Mononuclear cell (primary cell): ENCODE data around the gene IFRD2. TPM values are rescaled to one million over a fixed set of nuclear protein-coding genes. Genes with fewer than 3 reads are reported as not detected.
"Not testable (repeated sequence)": the region's sequence is repeated elsewhere in the genome, so short reads cannot be mapped to it uniquely, and the experiment has no call there.

ENCODE experiments used
- H3K27me3 ChIP-seq: 2 replicates; pipeline ENCODE4 v1.6.0; 2011; ENCODE audit warnings: low read length, control low read depth; ENCODE audit not compliant: insufficient read depth
- H3K4me1 ChIP-seq: 2 replicates; pipeline ENCODE4 v1.5.1; 2011; ENCODE audit warnings: mild to moderate bottlenecking, low read length, control low read depth; ENCODE audit not compliant: insufficient read depth
- H3K4me3 ChIP-seq: 2 replicates; pipeline ENCODE4 v1.5.1; 2011; ENCODE audit warnings: mild to moderate bottlenecking, low read length, moderate library complexity
- H3K9me3 ChIP-seq: 2 replicates; pipeline ENCODE4 v1.5.1; 2011; ENCODE audit warnings: low read depth, mild to moderate bottlenecking, control low read depth, low read length
- total RNA-seq: library from RNA; depleted of rRNA; stranded (reverse); fragments of >200 nt; gene quantifications from one replicate; pipeline ENCODE4 v1.2.3, GENCODE V29; 2012

The IFRD2 gene
- total RNA-seq, 1 donor, result 19.0 TPM

GRCh38 chr3:50286322-50287227, 5.7 kb downstream of the IFRD2 start:
- Histone ChIP-seq H3K4me3 (no peak overlapping the region), H3K4me1 (peaks cover 9% of the 10 kb centered on the region), H3K9me3 (no peaks in the 10 kb centered on the region), H3K27me3 (no peaks in the 10 kb centered on the region)

DNA sequence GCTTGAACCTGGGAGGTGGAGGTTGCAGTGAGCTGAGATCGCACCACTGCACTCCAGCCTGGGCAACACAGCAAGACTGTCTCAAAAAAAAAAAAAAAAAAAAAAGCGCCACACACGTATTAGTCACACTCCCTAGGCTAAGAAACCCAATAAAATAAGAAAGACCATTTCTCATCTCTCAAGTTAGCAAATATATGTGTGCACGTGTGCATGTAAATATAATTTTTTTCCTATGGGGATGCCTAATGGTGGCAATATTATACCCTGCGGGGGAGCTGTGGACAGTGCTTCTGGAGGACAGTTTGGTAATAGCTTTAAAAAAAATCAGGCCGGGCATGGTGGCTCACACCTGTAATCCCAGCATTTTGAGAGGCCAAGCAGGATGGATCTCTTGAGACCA, 8.1 kb downstream of the IFRD2 start:
- H3K27me3 ChIP-seq, H3K4me3 ChIP-seq, H3K9me3 ChIP-seq, H3K4me1 ChIP-seq: not testable (repeated sequence)

GRCh38 chr3:50279255-50280016, 12.8 kb downstream of the IFRD2 start:
- Histone ChIP-seq H3K4me3 (no peak overlapping the region), H3K27me3 (peaks cover 27% of the 10 kb centered on the region), H3K4me1 (peaks cover 18% of the 10 kb centered on the region), H3K9me3 (no peaks in the 10 kb centered on the region)

DNA sequence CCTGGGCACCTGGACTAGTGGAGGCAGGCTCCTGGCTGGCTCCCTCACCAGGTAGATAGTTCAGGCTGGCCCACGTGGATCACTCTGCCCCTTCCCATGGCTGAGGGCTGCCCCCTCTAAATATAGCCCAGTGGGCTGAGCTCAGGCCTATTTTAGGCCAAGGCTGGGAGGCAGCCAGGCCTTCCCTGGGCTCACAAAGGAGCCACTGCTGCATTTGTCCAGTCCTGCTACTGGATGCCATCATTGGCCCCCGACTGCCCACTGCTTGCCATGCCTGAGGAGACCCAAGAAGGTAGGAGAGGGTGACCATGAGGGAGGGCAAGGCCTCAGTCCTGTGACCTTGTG, 13.4 kb downstream of the IFRD2 start, which contains the start of gene LSMEM2:
TSS of gene LSMEM2 (plus strand) at position 208 of the 345 bp plus-strand sequence. CDS start at position 235, 27 bp downstream.
- peaks cover 33% of the 10 kb centered on the region for H3K27me3 ChIP-seq
- no peaks in the 10 kb centered on the region for H3K9me3 ChIP-seq
- H3K4me1 ChIP-seq, result peaks cover 23% of the 10 kb centered on the region
- H3K4me3 ChIP-seq, result no peak within 1 kb of the TSS

DNA sequence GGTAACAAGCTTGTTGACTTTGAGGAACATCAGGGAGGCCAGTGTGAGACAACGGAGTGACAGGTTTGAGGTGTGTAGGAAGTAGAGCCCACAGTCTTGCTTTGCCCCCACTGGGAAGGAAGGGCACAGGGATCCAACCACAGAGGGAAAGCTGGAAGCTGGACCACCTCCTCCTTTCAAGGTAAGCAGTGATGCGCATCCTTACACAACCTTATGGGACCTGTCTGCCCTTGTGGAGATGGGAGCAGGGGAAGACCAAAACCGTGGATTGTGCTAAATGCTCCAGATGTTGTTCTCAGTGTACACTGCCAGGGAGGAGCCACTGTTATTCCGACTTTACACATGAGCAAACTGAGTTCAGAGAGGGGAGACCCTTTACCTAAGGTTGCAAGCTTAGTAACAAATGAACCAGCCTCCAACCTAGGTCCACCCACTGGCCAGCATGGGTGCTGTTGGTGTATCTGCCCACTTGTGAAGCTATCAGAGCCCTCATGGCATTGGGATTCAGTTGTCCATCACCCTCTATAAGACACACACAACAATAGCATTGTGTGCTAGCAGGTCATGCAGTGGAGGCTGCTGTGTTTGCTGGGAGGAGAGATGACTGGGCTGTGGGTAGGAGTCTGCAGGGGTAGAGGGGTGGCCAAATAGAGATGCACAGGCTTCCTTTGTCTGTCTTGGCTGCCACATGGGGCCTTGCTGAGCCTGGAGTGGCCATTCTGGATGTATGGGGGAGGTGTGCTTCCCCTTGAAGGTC, 13.9 kb downstream of the IFRD2 start:
- no peak overlapping the region for H3K4me3 ChIP-seq
- H3K27me3 ChIP-seq, result peaks cover 35% of the 10 kb centered on the region
- peaks cover 29% of the 10 kb centered on the region for H3K4me1 ChIP-seq
- no peaks in the 10 kb centered on the region for H3K9me3 ChIP-seq

DNA sequence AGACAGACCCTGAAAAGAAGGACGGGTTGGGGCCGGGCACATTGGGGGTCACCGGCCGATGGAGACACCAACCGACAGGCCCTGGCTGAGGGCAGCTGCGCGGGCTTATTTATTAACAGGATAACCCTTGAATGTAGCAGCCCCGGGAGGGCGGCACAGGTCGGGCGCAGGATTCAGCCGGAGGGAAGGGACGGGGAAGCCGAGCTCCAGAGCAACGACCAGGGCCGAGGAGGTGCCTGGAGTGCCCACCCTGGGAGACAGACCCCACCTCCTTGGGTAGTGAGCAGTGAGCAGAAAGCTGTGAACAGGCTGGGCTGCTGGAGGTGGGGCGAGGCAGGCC, 15.5 kb downstream of the IFRD2 start:
- Histone ChIP-seq H3K9me3 (no peaks in the 10 kb centered on the region), H3K4me1 (peaks cover 36% of the 10 kb centered on the region), H3K4me3 (no peak overlapping the region), H3K27me3 (peaks cover 37% of the 10 kb centered on the region)

- peaks cover 36% of the 10 kb centered on the region for H3K4me1 ChIP-seq
- no peaks in the 10 kb centered on the region for H3K9me3 ChIP-seq
- H3K27me3 ChIP-seq, result peaks cover 37% of the 10 kb centered on the region
- H3K4me3 ChIP-seq, result no peak overlapping the region
These were observed 16.1 kb downstream of the IFRD2 start for GRCh38 chr3:50275996-50276761.

GRCh38 chr3:50275141-50275995, 16.9 kb downstream of the IFRD2 start:
- Histone ChIP-seq H3K4me3 (no peak overlapping the region), H3K27me3 (peaks cover 37% of the 10 kb centered on the region), H3K4me1 (peaks cover 36% of the 10 kb centered on the region), H3K9me3 (no peaks in the 10 kb centered on the region)

DNA sequence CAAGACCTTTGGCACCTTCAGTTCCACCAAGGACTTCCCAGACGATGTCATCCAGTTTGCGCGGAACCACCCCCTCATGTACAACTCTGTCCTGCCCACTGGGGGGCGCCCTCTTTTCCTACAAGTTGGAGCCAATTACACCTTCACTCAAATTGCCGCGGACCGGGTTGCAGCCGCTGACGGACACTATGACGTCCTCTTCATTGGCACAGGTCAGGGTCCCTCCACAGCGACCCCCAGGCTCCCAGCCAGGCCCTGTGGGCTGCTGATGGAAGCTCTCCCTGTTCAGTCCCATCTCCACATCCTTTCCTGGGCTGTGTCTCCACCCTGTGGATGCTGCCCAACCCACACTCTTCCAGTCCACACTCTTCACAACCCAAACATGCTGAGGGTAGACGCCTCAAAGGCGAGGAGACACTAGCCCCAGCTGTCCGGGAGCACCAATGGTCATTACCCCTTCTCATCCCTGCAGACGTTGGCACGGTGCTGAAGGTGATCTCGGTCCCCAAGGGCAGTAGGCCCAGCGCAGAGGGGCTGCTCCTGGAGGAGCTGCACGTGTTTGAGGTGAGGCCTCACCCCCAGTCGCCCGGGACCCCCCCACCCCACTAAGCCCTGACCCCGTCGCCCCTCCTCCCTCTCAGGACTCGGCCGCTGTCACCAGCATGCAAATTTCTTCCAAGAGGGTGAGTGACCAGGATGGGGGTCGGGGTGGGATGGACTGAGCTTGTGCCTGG, 17.7 kb downstream of the IFRD2 start:
- peaks cover 37% of the 10 kb centered on the region for H3K27me3 ChIP-seq
- peaks cover 36% of the 10 kb centered on the region for H3K4me1 ChIP-seq

DNA sequence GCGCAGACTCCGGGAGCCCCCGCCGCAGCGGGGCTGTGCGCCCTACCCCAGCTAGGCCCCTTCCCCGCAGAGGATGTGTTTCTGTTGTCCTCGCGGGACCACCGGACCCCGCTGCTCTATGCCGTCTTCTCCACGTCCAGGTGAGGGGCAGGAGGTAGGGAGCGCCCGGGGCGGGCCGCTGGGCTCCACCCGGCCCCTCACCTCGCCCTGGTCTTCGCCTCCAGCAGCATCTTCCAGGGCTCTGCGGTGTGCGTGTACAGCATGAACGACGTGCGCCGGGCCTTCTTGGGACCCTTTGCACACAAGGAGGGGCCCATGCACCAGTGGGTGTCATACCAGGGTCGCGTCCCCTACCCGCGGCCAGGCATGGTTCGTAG, 18.6 kb downstream of the IFRD2 start:
- H3K9me3 ChIP-seq, result no peaks in the 10 kb centered on the region
- H3K27me3 ChIP-seq, result peaks cover 37% of the 10 kb centered on the region
- no peak overlapping the region for H3K4me3 ChIP-seq
- peaks cover 36% of the 10 kb centered on the region for H3K4me1 ChIP-seq

More for the DNA sequence above, 17.7 kb downstream of the IFRD2 start:
- Histone ChIP-seq H3K4me3 (no peak overlapping the region), H3K9me3 (no peaks in the 10 kb centered on the region)

DNA sequence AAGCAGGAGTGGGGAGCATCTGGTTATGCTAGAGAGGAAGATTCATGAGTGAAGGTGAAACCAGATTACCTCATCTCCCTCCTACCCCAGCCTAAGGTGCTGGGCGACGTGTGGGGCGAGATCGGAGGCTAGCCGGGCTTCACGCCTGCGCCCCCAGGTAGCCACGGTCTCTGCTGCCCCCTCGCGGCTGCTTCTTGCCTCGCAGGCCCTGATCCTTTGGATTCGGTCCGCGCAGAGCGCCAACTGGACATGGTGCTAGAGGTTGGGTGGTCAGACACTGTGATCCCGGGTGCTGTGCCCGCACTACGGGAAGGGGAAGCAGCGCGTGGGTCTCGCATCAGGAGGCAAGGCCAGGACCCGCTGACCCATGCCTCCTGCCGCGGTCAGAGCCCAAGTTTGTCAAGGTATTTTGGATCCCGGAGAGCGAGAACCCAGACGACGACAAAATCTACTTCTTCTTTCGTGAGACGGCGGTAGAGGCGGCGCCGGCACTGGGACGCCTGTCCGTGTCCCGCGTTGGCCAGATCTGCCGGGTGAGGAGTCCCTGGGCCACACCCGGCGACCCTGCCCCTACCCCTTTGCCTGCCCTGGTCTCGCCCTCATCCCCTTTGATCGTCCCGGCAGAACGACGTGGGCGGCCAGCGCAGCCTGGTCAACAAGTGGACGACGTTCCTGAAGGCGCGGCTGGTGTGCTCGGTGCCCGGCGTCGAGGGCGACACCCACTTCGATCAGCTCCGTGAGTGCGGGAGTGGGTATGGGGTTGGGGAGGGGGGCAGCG, 19.1 kb downstream of the IFRD2 start:
- H3K4me3 ChIP-seq, result no peak overlapping the region
- no peaks in the 10 kb centered on the region for H3K9me3 ChIP-seq
- peaks cover 36% of the 10 kb centered on the region for H3K4me1 ChIP-seq
- H3K27me3 ChIP-seq, result peaks cover 37% of the 10 kb centered on the region

- not testable (repeated sequence) for H3K4me3 ChIP-seq, H3K9me3 ChIP-seq
- H3K27me3 ChIP-seq, result peaks cover 37% of the 10 kb centered on the region
- peaks cover 36% of the 10 kb centered on the region for H3K4me1 ChIP-seq
These were observed 19.7 kb downstream of the IFRD2 start for GRCh38 chr3:50272538-50272910.
